Activated T-cell treated with anti-CD3 and anti-CD28 coated beads, Interleukin-2, amount 50 U/mL, for 4 hours (primary cell): Measurements from ENCODE around the gene ENTPD6. TPM values are rescaled to one million over a fixed set of nuclear protein-coding genes. Genes with fewer than 3 reads are reported as not detected.

Experiments used
- ATAC-seq, 2 donors: fragments of 200-7000 bp; cut with Tn5 transposase; one replicate each; pipeline ENCODE4 v1.10.0; 2021
- DNase-seq: peaks from one replicate; pipeline ENCODE4 v3.0.0-alpha.2; 2020
- H3K27me3 Mint-ChIP-seq: one replicate; pipeline ENCODE4 v1.8.0; 2021; ENCODE audit warnings: low read depth, mixed read lengths
- H3K36me3 Mint-ChIP-seq: one replicate; pipeline ENCODE4 v1.8.0; 2022; ENCODE audit warnings: mixed read lengths; ENCODE audit not compliant: insufficient read depth
- H3K4me1 Mint-ChIP-seq: one replicate; pipeline ENCODE4 v1.8.0; 2021; ENCODE audit warnings: low read depth, mixed read lengths
- H3K4me3 Mint-ChIP-seq: one replicate; pipeline ENCODE4 v1.8.0; 2021; ENCODE audit warnings: mild to moderate bottlenecking, moderate library complexity, mixed read lengths
- H3K9me3 Mint-ChIP-seq: one replicate; pipeline ENCODE4 v1.8.0; 2021; ENCODE audit warnings: mixed read lengths
- total RNA-seq, 3 donors: library from RNA; stranded (reverse); gene quantifications; one replicate each; pipeline ENCODE4 v1.2.1, GENCODE V29; 2021

The ENTPD6 gene
- total RNA-seq, 3 donors from 2014 or later: 43.4 to 51.2 (median 47.1) TPM

- no peaks in the 10 kb centered on the region for H3K4me1 Mint-ChIP-seq
- DNase-seq: no peak
- no peak overlapping the region for H3K4me3 Mint-ChIP-seq
- H3K9me3 Mint-ChIP-seq: no peaks in the 10 kb centered on the region
- no peak for ATAC-seq
- H3K36me3 Mint-ChIP-seq: peaks cover 8% of the 10 kb centered on the region
- H3K27me3 Mint-ChIP-seq: no peaks in the 10 kb centered on the region
These were observed 14.4 kb downstream of the ENTPD6 start for GRCh38 chr20:25209911-25210310.

- no peak for ATAC-seq
- Mint-ChIP-seq H3K4me3 (no peak overlapping the region), H3K36me3 (peaks cover 10% of the 10 kb centered on the region), H3K9me3 (no peaks in the 10 kb centered on the region), H3K4me1 (no peaks in the 10 kb centered on the region), H3K27me3 (no peaks in the 10 kb centered on the region)
- DNase-seq: no peak
These were observed 15.8 kb downstream of the ENTPD6 start for GRCh38 chr20:25211273-25211672.

GRCh38 chr20:25212242-25212641 is 16.7 kb downstream of the ENTPD6 start:
- no peak for ATAC-seq
- Mint-ChIP-seq H3K27me3 (no peaks in the 10 kb centered on the region), H3K4me1 (no peaks in the 10 kb centered on the region), H3K9me3 (no peaks in the 10 kb centered on the region), H3K4me3 (no peak overlapping the region), H3K36me3 (peaks cover 12% of the 10 kb centered on the region)
- DNase-seq: no peak

GRCh38 chr20:25213566-25214425 is 18.3 kb downstream of the ENTPD6 start:
- H3K4me3 Mint-ChIP-seq: no peak overlapping the region

GRCh38 chr20:25214426-25214790 is 18.9 kb downstream of the ENTPD6 start:
- Mint-ChIP-seq H3K9me3 (no peaks in the 10 kb centered on the region), H3K27me3 (no peaks in the 10 kb centered on the region), H3K36me3 (peaks cover 21% of the 10 kb centered on the region), H3K4me3 (no peak overlapping the region), H3K4me1 (no peaks in the 10 kb centered on the region)
- no peak for DNase-seq
- no peak for ATAC-seq

More at GRCh38 chr20:25213566-25214425, 18.3 kb downstream of the ENTPD6 start:
- Mint-ChIP-seq H3K9me3 (no peaks in the 10 kb centered on the region), H3K27me3 (no peaks in the 10 kb centered on the region), H3K4me1 (no peaks in the 10 kb centered on the region), H3K36me3 (peaks cover 18% of the 10 kb centered on the region)
- ATAC-seq (no peak), DNase-seq (no peak)

GRCh38 chr20:25214819-25215218 is 19.3 kb downstream of the ENTPD6 start:
- DNase-seq (no peak), ATAC-seq (no peak)
- Mint-ChIP-seq H3K36me3 (peaks cover 21% of the 10 kb centered on the region), H3K4me3 (no peak overlapping the region), H3K27me3 (no peaks in the 10 kb centered on the region), H3K9me3 (no peaks in the 10 kb centered on the region), H3K4me1 (no peaks in the 10 kb centered on the region)

GRCh38 chr20:25215521-25215920 is 20.0 kb downstream of the ENTPD6 start:
- ATAC-seq: no peak
- Mint-ChIP-seq H3K9me3 (no peaks in the 10 kb centered on the region), H3K27me3 (no peaks in the 10 kb centered on the region), H3K4me3 (no peak overlapping the region), H3K36me3 (peaks cover 21% of the 10 kb centered on the region), H3K4me1 (no peaks in the 10 kb centered on the region)
- DNase-seq: no peak

- H3K4me1 Mint-ChIP-seq: no peaks in the 10 kb centered on the region
- no peak for DNase-seq
- no peak for ATAC-seq
- H3K27me3 Mint-ChIP-seq: no peaks in the 10 kb centered on the region
- H3K9me3 Mint-ChIP-seq: no peaks in the 10 kb centered on the region
- peaks cover 22% of the 10 kb centered on the region for H3K36me3 Mint-ChIP-seq
- no peak overlapping the region for H3K4me3 Mint-ChIP-seq
These were observed 20.9 kb downstream of the ENTPD6 start for GRCh38 chr20:25216199-25216945.

- peaks cover 1% of the 10 kb centered on the region for H3K4me1 Mint-ChIP-seq
- no peak overlapping the region for H3K4me3 Mint-ChIP-seq
- no peaks in the 10 kb centered on the region for H3K27me3 Mint-ChIP-seq
- peaks cover 16% of the 10 kb centered on the region for H3K36me3 Mint-ChIP-seq
- no peak for ATAC-seq
- no peak for DNase-seq
- no peaks in the 10 kb centered on the region for H3K9me3 Mint-ChIP-seq
These were observed 21.9 kb downstream of the ENTPD6 start for GRCh38 chr20:25217161-25218108.

GRCh38 chr20:25218109-25218486 is 22.6 kb downstream of the ENTPD6 start:
- H3K9me3 Mint-ChIP-seq: no peaks in the 10 kb centered on the region
- no peak for ATAC-seq
- no peak overlapping the region for H3K4me3 Mint-ChIP-seq
- H3K4me1 Mint-ChIP-seq: peaks cover 2% of the 10 kb centered on the region
- no peaks in the 10 kb centered on the region for H3K27me3 Mint-ChIP-seq
- peaks cover 16% of the 10 kb centered on the region for H3K36me3 Mint-ChIP-seq
- no peak for DNase-seq

GRCh38 chr20:25218492-25218891 is 23.0 kb downstream of the ENTPD6 start:
- H3K36me3 Mint-ChIP-seq: peaks cover 16% of the 10 kb centered on the region
- H3K4me3 Mint-ChIP-seq: no peak overlapping the region
- ATAC-seq (no peak), DNase-seq (no peak)
- H3K27me3 Mint-ChIP-seq: no peaks in the 10 kb centered on the region
- peaks cover 5% of the 10 kb centered on the region for H3K4me1 Mint-ChIP-seq
- no peaks in the 10 kb centered on the region for H3K9me3 Mint-ChIP-seq

GRCh38 chr20:25219365-25219764 is 23.9 kb downstream of the ENTPD6 start:
- Mint-ChIP-seq H3K4me3 (no peak overlapping the region), H3K27me3 (no peaks in the 10 kb centered on the region), H3K36me3 (peaks cover 16% of the 10 kb centered on the region), H3K4me1 (peaks cover 7% of the 10 kb centered on the region), H3K9me3 (no peaks in the 10 kb centered on the region)
- no peak for DNase-seq
- no peak for ATAC-seq

GRCh38 chr20:25220021-25220730 is 24.7 kb downstream of the ENTPD6 start:
- H3K4me3 Mint-ChIP-seq: no peak overlapping the region

More at GRCh38 chr20:25220021-25220730, 24.7 kb downstream of the ENTPD6 start:
- Mint-ChIP-seq H3K9me3 (no peaks in the 10 kb centered on the region), H3K4me1 (peaks cover 7% of the 10 kb centered on the region), H3K27me3 (no peaks in the 10 kb centered on the region), H3K36me3 (peaks cover 16% of the 10 kb centered on the region)
- DNase-seq (no peak), ATAC-seq (peak in 1 of 2 donors; percentile 27)
